ENCODE data around the gene UBXN10. TPM values are rescaled to one million over a fixed set of nuclear protein-coding genes. Genes with fewer than 3 reads are reported as not detected.

UBXN10 gene
- total and polyA plus RNA-seq, 2 of the 4 experiments (the other 2 are of a cell fraction) = not detected

DNA sequence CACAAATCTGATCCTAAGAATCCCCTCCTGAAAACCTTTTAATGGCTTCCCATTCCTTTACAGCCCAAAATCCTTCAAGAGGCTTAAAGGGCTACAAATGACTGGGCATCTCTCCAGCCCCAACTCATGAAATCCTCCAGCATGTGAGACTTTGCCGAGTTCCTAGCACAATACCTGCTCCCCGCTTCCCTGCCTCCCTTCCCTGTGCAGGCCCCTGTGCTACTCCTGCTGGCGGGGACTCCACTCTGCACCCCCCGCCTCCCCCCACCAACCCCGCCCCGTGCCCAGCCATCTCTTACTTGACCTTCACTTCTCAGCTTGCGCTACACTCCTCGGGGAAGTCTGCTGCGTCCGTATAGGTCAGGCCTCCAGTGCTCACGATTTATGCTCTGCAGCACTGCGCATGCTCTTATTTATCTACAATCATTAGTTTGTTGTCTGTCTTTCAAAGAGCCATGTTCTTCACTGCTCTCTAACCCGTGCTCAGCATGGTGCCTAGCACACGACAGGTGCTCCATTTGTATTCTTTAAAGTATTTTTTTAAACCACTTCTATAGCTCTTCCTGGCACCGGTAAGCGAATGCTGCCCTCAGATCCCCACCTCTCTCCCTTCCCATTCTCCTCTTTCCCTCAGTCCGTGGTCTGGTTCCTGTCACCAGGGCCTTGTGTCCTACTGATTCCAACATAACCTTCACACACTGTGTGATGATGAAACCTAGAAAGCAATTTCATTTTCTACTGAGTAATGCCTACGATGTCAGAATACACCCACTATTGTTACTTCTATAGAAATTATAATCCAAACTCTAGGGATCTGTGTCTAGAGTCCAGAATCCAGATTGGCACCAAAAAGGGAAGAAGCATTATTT lies 37.9 kb downstream of the UBXN10 start (continued):
- no peak for TF ChIP-seq BHLHE40 (IDR thresholded peaks at IDR 0.05; ENCODE audit: low read depth, low read length)

DNA sequence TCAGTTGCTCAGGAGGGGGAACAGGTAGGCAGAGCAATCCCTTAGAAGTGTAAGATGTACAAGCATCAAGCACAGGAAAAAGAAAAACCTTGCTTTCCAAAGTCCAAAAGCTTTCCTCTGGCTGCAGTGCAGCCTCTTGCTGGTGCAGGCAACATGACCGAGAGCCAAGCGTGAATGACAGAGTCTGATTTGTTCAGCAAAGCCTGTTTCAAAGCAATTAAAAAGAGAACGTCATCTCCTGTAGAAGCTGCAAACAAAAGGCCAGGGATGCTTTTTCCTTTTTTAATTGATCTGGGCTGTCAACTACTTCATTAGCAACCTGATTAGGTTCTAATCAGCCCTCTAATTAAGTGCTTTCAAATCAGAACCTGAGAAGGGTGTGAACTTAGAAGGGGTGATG lies 38.6 kb downstream of the UBXN10 start:
- Histone ChIP-seq H3K9me3 (ENCODE audit: control insufficient read depth, insufficient read depth, low read length) (no peaks in the 10 kb centered on the region), H3K4me3 (ENCODE audit: insufficient read depth, low read depth, low read length) (no peak overlapping the region), H2BK120ac (ENCODE audit: low read depth, low read length) (no peak overlapping the region), H3K4me1 (ENCODE audit: control insufficient read depth, insufficient read depth, low read length) (no peaks in the 10 kb centered on the region), H3K14ac (replicated peaks; ENCODE audit: low read depth, low read length) (no peak overlapping the region), H3K4ac (ENCODE audit: low read depth, low read length) (no peak overlapping the region), H3K18ac (ENCODE audit: low read depth, low read length) (no peak overlapping the region), H2AK9ac (replicated peaks; ENCODE audit: low read depth, low read length, poor library complexity) (no peak overlapping the region), H3K27ac (ENCODE audit: insufficient read depth, low read length) (no peak overlapping the region), H4K5ac (ENCODE audit: low read depth, low read length) (no peak overlapping the region), H3K36me3 (ENCODE audit: control insufficient read depth, insufficient read depth, low read length) (no peaks in the 10 kb centered on the region), H2BK20ac (ENCODE audit: low read depth, low read length) (no peak overlapping the region), H3K23ac (ENCODE audit: low read depth, low read length) (no peak overlapping the region), H2AK5ac (ENCODE audit: low read depth, low read length) (no peak overlapping the region), H2AFZ (replicated peaks; ENCODE audit: low read length, poor library complexity) (no peak overlapping the region), H4K8ac (ENCODE audit: low read depth in 2 of 2, low read length in 2 of 2) (no peak overlapping the region), H2BK15ac (ENCODE audit: low read depth, low read length) (no peak overlapping the region), H4K91ac (ENCODE audit: insufficient read depth, low read depth, low read length) (no peak overlapping the region), H4K20me1 (ENCODE audit: insufficient read depth, low read length) (no peaks in the 10 kb centered on the region), H3K56ac (ENCODE audit: extremely low read depth, insufficient read depth, low read length) (no peak overlapping the region), H2BK5ac (ENCODE audit: low read depth, low read length, poor library complexity, severe bottlenecking) (no peak overlapping the region), H3K9ac (ENCODE audit: low read depth, low read length) (no peak overlapping the region), H3K27me3 (ENCODE audit: control insufficient read depth, insufficient read depth, low read length) (peaks cover 44% of the 10 kb centered on the region), H3K9me1 (ENCODE audit: insufficient read depth, low read length) (no peaks in the 10 kb centered on the region), H3K4me2 (ENCODE audit: low read depth, low read length) (no peak overlapping the region), H3K79me1 (ENCODE audit: low read depth in 1 of 2, low read length in 2 of 2) (no peaks in the 10 kb centered on the region)
- dilution Hi-C loops (cut with HindIII; ENCODE audit: low sequenced_read_pairs, unreplicated experiment) (no loop called here), intact Hi-C loops (cut with micrococcal nuclease) (no loop called here), in situ Hi-C loops (cut with MboI; ENCODE audit: low sequenced_read_pairs) (loop anchor here (25.0 kb wide), 1 partner anchor 413 kb away; the partner anchor contains the start of gene PINK1)
- ChIA-PET CTCF (no interaction called here), POLR2A (ENCODE audit: unreplicated experiment) (no interaction called here)
- 68% methylated on average over 2 of the region's 3 CpGs; no CpG with 5 or more reads in 1 of the 2 experiments for WGBS, 2 experiments (ENCODE audit: extremely low coverage in 2 of 2, insufficient read length in 1 of 2)
- DNase-seq (no peak), ATAC-seq (ENCODE audit: low read depth) (no peak)
- no peak for TF ChIP-seq BHLHE40 (IDR thresholded peaks at IDR 0.05; ENCODE audit: low read depth, low read length)
- TF ChIP-seq, protein P1, sequence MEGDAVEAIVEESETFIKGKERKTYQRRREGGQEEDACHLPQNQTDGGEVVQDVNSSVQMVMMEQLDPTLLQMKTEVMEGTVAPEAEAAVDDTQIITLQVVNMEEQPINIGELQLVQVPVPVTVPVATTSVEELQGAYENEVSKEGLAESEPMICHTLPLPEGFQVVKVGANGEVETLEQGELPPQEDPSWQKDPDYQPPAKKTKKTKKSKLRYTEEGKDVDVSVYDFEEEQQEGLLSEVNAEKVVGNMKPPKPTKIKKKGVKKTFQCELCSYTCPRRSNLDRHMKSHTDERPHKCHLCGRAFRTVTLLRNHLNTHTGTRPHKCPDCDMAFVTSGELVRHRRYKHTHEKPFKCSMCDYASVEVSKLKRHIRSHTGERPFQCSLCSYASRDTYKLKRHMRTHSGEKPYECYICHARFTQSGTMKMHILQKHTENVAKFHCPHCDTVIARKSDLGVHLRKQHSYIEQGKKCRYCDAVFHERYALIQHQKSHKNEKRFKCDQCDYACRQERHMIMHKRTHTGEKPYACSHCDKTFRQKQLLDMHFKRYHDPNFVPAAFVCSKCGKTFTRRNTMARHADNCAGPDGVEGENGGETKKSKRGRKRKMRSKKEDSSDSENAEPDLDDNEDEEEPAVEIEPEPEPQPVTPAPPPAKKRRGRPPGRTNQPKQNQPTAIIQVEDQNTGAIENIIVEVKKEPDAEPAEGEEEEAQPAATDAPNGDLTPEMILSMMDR (conservative IDR thresholded peaks at IDR 0.05; ENCODE audit: low read depth, low read length) = no peak
- no peak for TF ChIP-seq CEBPB (IDR thresholded peaks at IDR 0.05; ENCODE audit: low read depth, low read length)
- no peak for TF ChIP-seq MAFK (IDR thresholded peaks at IDR 0.05; ENCODE audit: low read depth, low read length)
- TF ChIP-seq NFE2L2 (IDR thresholded peaks at IDR 0.05; ENCODE audit: low read depth, low read length) = no peak
- TF ChIP-seq FOS (IDR thresholded peaks at IDR 0.05; ENCODE audit: low read depth, low read length) = no peak
- TF ChIP-seq RAD21 (IDR thresholded peaks at IDR 0.05; ENCODE audit: low read length) = no peak
- no peak for TF ChIP-seq RFX5 (IDR thresholded peaks at IDR 0.05; ENCODE audit: low read depth, low read length)
- no TSS peak for BruUV-seq (replicated peaks)

Measured in IMR-90 (cell line).